HUES6 (cell line): ENCODE measurements around the gene SCD5.

ENCODE experiments used
- H3K27ac ChIP-seq: 2 replicates; pipeline ENCODE4 v1.7.0; 2013; ENCODE audit warnings: low read depth, mild to moderate bottlenecking, low read length, inconsistent platforms
- H3K27me3 ChIP-seq: 2 replicates; pipeline ENCODE4 v1.6.1; 2013; ENCODE audit warnings: low read length; ENCODE audit not compliant: control insufficient read depth, insufficient read depth
- H3K36me3 ChIP-seq: 2 replicates; pipeline ENCODE4 v1.6.1; 2013; ENCODE audit warnings: low read length; ENCODE audit not compliant: control insufficient read depth, insufficient read depth
- H3K4me1 ChIP-seq: 2 replicates; pipeline ENCODE4 v1.6.1; 2013; ENCODE audit warnings: low read length; ENCODE audit not compliant: control insufficient read depth, insufficient read depth
- H3K4me3 ChIP-seq: 2 replicates; pipeline ENCODE4 v1.5.1; 2013; ENCODE audit warnings: low read depth, low read length
- H3K9ac ChIP-seq: one replicate; pipeline ENCODE4 v1.6.1; 2013; ENCODE audit warnings: mild to moderate bottlenecking, low read length
- H3K9me3 ChIP-seq: 2 replicates; pipeline ENCODE4 v1.6.1; 2013; ENCODE audit warnings: low read depth, low read length; ENCODE audit not compliant: control insufficient read depth, insufficient read depth

The SCD5 gene

DNA sequence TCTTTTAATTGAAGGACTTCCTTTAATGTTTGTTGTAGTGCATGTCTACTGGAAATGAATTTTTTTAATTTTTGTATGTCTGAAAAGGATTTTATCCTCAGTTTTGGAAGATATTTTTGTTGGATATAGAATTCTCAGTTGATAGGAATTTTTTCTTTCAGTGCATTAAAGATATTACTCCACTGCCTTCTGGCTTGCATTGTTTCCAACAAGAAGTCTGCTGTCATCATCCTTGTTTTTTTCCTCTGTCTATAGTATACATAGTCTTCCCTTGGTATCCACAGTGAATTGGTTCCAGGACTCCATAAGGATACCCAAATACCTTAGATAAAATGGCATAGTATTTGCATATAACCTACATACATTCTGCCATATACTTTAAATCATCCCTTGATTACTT is 33.5 kb downstream of the SCD5 start:
- H3K36me3 ChIP-seq, result no peaks in the 10 kb centered on the region
- no peaks in the 10 kb centered on the region for H3K4me1 ChIP-seq
- no peak overlapping the region for H3K27ac ChIP-seq
- peaks cover 11% of the 10 kb centered on the region; the same call in 1 of the 2 replicates for H3K27me3 ChIP-seq
- H3K4me3 ChIP-seq, result no peak overlapping the region
- peaks cover 12% of the 10 kb centered on the region; the same call in 1 of the 2 replicates for H3K9me3 ChIP-seq
- no peak overlapping the region for H3K9ac ChIP-seq

DNA sequence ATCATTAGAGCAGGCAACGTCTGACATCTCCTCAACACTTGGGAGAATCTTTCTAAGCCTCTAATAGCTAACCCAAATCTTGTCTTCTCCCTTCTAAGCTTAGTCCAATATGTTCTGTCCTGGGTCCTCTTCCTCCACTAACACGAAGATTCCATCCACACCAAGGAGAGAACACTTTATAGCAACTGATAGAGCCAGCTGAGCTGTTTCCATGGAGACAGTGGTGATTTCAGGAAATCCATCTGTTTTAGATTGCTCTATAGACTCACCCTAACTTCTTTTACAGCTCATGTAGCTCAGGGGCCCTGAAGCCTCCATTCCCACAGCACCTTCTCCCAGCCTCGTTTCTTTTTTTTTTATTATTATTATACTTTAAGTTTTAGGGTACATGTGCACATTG is 37.4 kb downstream of the SCD5 start:
- H3K27ac ChIP-seq, result no peak overlapping the region
- no peaks in the 10 kb centered on the region for H3K4me1 ChIP-seq
- no peak overlapping the region for H3K4me3 ChIP-seq
- H3K36me3 ChIP-seq, result no peaks in the 10 kb centered on the region
- peaks cover 9% of the 10 kb centered on the region; the same call in 1 of the 2 replicates for H3K9me3 ChIP-seq
- H3K27me3 ChIP-seq, result peaks cover 33% of the 10 kb centered on the region
- no peak overlapping the region for H3K9ac ChIP-seq

DNA sequence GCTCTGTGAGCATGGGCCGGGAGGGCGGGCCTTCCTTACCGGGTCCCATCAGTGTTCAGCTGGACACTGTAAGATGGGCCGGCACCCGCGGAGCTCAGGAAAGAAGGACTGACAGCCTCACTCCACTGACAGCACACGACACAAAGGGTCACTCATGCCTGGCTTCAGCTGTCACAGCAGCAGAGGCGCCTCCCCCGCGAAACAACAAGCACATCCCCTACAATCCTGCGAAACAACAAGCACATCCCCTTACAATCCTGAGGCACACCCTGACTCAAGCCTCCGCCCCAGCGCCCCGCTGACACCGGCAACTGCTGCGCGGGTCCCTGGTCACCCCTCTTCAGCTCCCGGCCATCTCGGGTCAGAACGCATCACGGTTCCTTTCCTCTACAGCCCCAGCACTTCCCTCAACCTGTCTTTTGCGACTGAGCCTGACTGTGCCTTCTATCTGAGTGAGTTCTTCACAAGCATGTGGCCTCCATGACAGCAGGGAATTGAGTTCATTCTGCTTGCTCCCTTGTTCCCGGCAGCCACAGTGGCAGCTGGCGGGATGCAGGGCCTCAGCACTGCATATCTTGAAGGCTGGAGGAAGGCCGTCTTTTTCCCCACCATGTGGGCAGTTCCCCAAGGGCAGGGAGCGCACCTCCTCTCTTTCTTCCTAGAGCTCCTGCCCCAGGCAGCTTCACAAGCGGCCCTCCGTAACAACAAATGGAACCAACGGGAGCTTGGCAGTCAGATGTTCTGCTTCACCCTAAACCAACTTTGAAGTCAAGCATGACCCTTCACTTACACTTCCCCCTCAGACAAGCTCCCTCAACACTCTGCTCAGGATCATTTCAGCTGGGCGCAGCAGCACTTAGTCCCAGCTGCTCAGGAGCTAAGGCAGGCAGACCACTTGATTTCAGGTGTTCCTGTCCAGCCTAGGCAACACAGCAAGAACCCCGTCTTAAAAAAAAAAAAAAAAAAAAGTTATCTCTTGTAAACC is 39.6 kb downstream of the SCD5 start:
- Histone ChIP-seq H3K9me3 (no peaks in the 10 kb centered on the region), H3K4me3 (no peak overlapping the region), H3K27ac (no peak overlapping the region), H3K27me3 (peaks cover 41% of the 10 kb centered on the region), H3K36me3 (no peaks in the 10 kb centered on the region), H3K4me1 (0 out of 2 replicates have a peak, but pooled peaks cover 2% of the 10 kb centered on the region), H3K9ac (no peak overlapping the region)

DNA sequence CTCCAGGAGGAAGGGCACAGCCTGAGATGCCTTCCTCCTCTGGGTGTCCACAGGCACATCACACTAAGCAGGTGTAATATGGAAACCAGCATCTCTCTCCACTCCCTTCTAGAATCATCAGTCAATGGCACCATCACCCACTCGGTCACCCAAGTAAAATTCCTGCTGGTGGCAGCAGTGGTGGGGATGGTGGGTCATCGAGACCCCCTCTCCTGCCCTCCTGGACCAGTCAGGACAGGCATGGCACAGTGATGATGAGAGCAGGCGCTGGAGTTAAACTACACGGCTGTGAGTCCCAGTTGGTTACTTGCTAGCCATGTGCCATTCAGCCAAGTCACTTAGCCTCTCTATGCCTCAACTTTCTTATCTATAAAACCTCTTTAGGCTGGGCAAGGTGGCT is 42.5 kb downstream of the SCD5 start:
- Histone ChIP-seq H3K36me3 (no peaks in the 10 kb centered on the region), H3K9me3 (no peaks in the 10 kb centered on the region), H3K4me1 (0 out of 2 replicates have a peak, but pooled peaks cover 6% of the 10 kb centered on the region), H3K9ac (no peak overlapping the region), H3K4me3 (no peak overlapping the region), H3K27ac (no peak overlapping the region), H3K27me3 (peaks cover 42% of the 10 kb centered on the region)

DNA sequence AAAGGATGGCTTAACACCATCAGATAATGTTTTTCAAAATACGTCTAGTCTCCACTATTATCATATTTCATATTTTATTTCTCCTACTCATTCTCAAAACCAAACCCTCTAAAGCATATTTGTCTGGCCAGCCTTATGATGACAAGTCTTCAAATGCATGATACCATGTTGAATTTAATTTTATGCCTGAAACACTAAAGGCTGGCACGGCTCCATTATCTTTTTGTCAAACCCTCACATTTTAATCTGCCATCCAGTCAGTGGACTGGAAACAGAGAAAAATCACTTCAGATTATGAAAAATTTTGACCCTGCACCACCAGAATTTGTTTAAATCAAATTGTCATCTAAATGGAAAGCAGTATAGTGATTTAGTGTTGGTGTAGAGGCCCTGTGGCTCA is 42.9 kb downstream of the SCD5 start:
- no peak overlapping the region for H3K9ac ChIP-seq
- no peak overlapping the region for H3K4me3 ChIP-seq
- H3K9me3 ChIP-seq, result no peaks in the 10 kb centered on the region
- no peaks in the 10 kb centered on the region for H3K36me3 ChIP-seq
- 0 out of 2 replicates have a peak, but pooled peaks cover 6% of the 10 kb centered on the region for H3K4me1 ChIP-seq
- H3K27me3 ChIP-seq, result peaks cover 39% of the 10 kb centered on the region
- H3K27ac ChIP-seq, result no peak overlapping the region

DNA sequence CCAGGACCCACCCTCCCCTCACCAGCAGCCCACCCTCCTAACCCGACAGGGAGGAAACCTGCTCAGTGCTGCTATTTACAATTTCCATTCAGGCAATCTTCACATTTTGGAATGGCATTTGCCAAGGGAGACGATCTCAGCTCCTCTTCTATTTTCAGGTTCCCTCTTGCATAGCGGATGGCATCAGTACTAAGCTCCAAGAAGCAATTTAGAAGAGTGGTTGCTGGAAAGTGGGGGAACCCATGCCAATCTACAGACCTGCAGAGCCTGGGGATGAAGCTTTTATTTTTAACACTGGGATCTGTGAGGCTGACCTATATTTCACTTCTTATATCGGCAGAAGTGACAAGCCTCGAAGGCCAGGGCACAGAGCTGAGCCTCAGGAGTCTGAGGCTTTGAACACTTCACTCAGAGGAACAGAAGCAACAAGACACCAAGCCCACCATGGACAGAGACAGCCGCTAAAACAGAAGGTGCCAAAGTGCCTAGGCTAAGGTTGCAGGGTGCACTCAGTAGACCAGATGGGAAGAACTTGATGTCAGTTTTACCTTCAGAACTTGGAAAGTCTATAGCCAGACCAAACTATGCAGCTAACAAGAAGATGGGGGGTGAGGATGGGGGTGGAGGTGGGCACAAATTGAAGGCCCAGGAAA is 44.0 kb downstream of the SCD5 start:
- Histone ChIP-seq H3K4me3 (no peak overlapping the region), H3K4me1 (0 out of 2 replicates have a peak, but pooled peaks cover 6% of the 10 kb centered on the region), H3K9me3 (no peaks in the 10 kb centered on the region), H3K27me3 (peaks cover 29% of the 10 kb centered on the region), H3K9ac (no peak overlapping the region), H3K36me3 (no peaks in the 10 kb centered on the region), H3K27ac (no peak overlapping the region)

DNA sequence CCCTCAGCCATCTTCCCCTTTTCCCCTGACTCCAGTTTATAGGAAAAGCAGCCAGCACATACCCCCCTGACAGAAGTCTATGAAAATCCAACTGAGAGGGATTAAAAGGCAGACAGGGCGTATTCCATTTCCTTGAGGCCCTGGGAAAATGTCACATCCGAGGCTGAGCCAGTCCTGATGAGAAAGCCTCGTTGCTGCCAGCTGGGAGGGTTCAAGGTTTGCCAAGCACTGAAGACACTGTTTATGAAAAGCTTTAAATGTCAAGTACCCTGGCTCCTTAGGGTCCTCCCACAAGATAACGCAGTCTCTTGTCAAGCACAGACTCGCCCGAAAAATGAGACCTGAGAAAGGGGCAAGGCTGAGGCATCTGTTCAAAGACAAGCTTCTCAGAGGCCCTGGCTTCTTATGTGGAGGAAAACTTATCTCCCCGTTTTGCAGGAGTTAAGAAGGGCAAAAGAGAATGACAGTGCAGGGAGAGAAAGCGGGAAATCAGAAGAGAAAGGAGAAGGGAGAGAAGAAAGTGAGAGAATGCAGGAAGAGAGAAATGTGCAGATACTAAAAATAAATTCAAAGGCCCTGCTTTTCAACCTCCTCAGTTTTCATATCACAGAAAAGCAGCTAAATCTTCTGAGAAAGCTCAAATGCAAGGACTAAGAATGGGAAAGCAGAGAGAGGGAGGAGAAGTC is 44.7 kb downstream of the SCD5 start:
- no peaks in the 10 kb centered on the region for H3K9me3 ChIP-seq
- H3K9ac ChIP-seq, result no peak overlapping the region
- no peak overlapping the region for H3K4me3 ChIP-seq
- H3K4me1 ChIP-seq, result peaks cover 6% of the 10 kb centered on the region; the same call in 1 of the 2 replicates
- H3K36me3 ChIP-seq, result no peaks in the 10 kb centered on the region
- no peak overlapping the region for H3K27ac ChIP-seq
- H3K27me3 ChIP-seq, result peaks cover 24% of the 10 kb centered on the region

DNA sequence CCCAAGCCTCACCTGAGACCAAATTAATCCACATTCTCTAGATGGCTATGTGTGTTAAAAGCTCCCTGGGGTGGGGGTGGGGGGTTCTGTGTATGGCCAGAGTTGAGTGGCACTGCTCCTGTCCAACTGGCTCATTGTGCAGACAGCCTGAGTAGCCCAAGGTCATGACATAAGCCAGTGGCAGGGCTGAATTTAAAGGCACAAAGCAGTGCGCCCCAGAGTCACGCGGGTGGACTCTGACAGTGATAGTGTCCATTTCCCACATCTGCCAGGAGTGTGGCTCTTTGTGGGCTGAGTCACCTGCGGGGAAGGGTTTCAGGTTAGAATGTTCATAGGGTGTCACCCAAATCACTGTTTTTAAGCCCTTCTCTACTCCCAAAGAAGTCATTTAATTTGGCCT is 45.4 kb downstream of the SCD5 start:
- no peak overlapping the region for H3K9ac ChIP-seq
- H3K9me3 ChIP-seq, result no peaks in the 10 kb centered on the region
- H3K4me3 ChIP-seq, result no peak overlapping the region
- H3K27me3 ChIP-seq, result peaks cover 24% of the 10 kb centered on the region
- H3K4me1 ChIP-seq, result peaks cover 12% of the 10 kb centered on the region
- H3K27ac ChIP-seq, result no peak overlapping the region
- H3K36me3 ChIP-seq, result no peaks in the 10 kb centered on the region

DNA sequence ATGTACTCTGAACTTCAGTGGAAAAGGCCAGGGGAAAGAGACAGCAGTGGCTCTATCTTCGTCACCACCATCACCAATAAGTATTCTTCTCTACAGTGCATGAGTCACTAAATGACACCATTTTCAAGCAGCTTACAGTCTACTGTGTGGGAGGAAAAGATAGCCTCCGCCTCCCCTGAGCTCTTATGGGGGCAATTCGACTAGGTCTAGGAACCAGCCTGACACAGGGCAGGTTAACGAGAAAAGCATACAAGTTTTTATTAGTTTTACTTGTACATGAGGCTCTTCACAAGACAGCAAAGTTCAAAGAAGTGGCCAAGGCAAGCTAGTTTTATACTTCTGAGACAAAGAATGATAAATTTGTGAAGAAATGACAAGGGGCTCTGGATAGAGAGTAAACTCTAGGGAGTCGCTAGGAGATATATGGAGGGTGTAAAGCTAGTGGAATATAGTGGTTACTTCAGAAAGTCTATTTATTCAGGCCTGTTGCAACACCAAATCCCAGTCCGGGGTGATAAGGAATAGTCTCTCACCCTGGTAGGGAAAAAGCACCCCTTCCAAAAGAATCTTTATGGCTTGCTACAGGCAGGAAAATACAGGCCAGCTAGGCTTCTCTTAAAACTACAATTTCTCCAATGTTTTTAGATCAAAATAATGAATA is 49.7 kb downstream of the SCD5 start:
- H3K27ac ChIP-seq, result no peak overlapping the region
- 0 out of 2 replicates have a peak, but pooled peaks cover 3% of the 10 kb centered on the region for H3K27me3 ChIP-seq
- H3K9me3 ChIP-seq, result no peaks in the 10 kb centered on the region
- H3K9ac ChIP-seq, result no peak overlapping the region
- no peaks in the 10 kb centered on the region for H3K36me3 ChIP-seq
- no peak overlapping the region for H3K4me3 ChIP-seq
- H3K4me1 ChIP-seq, result peaks cover 28% of the 10 kb centered on the region

DNA sequence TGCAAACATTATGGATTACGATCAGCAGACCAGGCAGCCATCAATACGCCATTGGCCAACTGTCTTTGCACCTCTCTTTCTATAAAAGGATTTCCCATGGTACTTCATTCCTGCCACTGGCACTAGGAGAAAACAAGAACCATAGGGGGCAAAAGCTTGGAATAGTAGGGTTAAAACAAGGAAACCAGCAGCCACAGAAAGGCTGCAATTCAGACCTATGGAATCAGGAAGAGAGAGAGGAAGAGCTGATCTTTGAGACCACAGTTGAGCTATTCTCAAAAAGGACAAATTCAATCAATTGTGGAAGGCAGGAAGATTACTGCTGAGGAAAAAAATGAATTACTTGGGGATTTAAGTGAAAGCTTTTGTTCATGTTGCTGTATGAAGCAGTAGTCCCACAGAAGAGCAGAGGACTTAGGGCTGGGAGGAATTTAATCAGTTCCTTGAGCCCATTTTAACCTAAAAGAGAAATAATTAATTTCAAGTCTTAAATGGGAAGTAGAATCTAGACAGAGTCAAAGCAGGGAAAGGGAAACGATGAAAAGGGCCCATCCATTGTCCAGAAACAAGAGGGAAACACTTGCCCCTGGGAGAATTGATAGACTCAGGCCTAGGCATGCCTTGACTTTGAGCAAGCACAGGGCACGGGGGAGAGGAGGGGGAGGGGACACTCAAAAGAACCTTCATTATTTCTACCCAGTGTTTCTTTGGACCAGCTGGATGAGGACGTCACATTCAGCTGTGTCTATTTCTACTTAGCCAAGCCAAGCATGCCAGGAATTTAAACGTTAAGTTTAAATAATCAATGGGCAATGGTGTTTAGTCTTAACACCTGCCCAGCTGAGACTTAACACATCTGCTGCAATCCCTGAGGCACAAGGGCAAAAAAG is 50.7 kb downstream of the SCD5 start:
- H3K4me3 ChIP-seq, result no peak overlapping the region
- peaks cover 25% of the 10 kb centered on the region for H3K4me1 ChIP-seq
- no peak overlapping the region for H3K9ac ChIP-seq
- no peaks in the 10 kb centered on the region for H3K9me3 ChIP-seq
- no peaks in the 10 kb centered on the region for H3K36me3 ChIP-seq
- no peak overlapping the region for H3K27ac ChIP-seq
- 0 out of 2 replicates have a peak, but pooled peaks cover 3% of the 10 kb centered on the region for H3K27me3 ChIP-seq
